Measurements from ENCODE around the gene GPR143. TPM values are rescaled to one million over a fixed set of nuclear protein-coding genes. Genes with fewer than 3 reads are reported as not detected.
A peak's percentile ranks its signal among the peaks of the same experiment; 100 is the strongest.

GPR143 gene
- total and polyA plus RNA-seq, 12 donors = 0.06 to 0.58 (median 0.30) TPM; not detected in 9

- H3K36me3 ChIP-seq = no peaks in the 10 kb centered on the region
- no peak for ATAC-seq
- H3K27ac ChIP-seq = no peak overlapping the region
- no peak for DNase-seq
- H3K4me1 ChIP-seq = no peaks in the 10 kb centered on the region
- WGBS, 2 donors = 96% methylated on average over 6 of the region's 6 CpGs
- H3K27me3 ChIP-seq = peaks cover 0 to 49% (median 0%) of the 10 kb centered on the region in 7 donors
- H3K9me3 ChIP-seq = peaks cover 0 to 10% (median 0%) of the 10 kb centered on the region in 11 donors
- no peak overlapping the region for H3K4me3 ChIP-seq
- intact Hi-C loops (cut with DNase I) = no loop called here
- no peak for TF ChIP-seq CTCF (IDR thresholded peaks at IDR 0.05)
Measured at GRCh38 chrX:9790866-9791265, 25.2 kb upstream of the GPR143 start.

- Histone ChIP-seq H3K4me3 (no peak overlapping the region), H3K36me3 (no peaks in the 10 kb centered on the region), H3K27ac (no peak overlapping the region), H3K27me3 (peaks cover 0 to 62% (median 0%) of the 10 kb centered on the region in 7 donors), H3K9me3 (no peaks in the 10 kb centered on the region), H3K4me1 (no peaks in the 10 kb centered on the region)
- no peak for DNase-seq
- WGBS, 2 donors = 71 to 85% methylated on average over 5 of the region's 5 CpGs
- intact Hi-C loops (cut with DNase I) = no loop called here
- ATAC-seq = no peak
- no peak for TF ChIP-seq CTCF (IDR thresholded peaks at IDR 0.05)
Measured at GRCh38 chrX:9789555-9789954, 23.9 kb upstream of the GPR143 start.

- no peak for ATAC-seq
Measured at GRCh38 chrX:9788911-9789310, 23.3 kb upstream of the GPR143 start.

GRCh38 chrX:9786798-9787635, 21.4 kb upstream of the GPR143 start:
- no peak overlapping the region for H3K27ac ChIP-seq

More at GRCh38 chrX:9788911-9789310, 23.3 kb upstream of the GPR143 start:
- no peak for TF ChIP-seq CTCF (IDR thresholded peaks at IDR 0.05)
- Histone ChIP-seq H3K27ac (no peak overlapping the region), H3K9me3 (no peaks in the 10 kb centered on the region), H3K36me3 (no peaks in the 10 kb centered on the region), H3K4me3 (no peak overlapping the region), H3K4me1 (no peaks in the 10 kb centered on the region), H3K27me3 (peaks cover 0 to 69% (median 0%) of the 10 kb centered on the region in 7 donors)
- 34 to 63% methylated on average over 2 of the region's 2 CpGs for WGBS, 2 donors
- intact Hi-C loops (cut with DNase I) = no loop called here
- DNase-seq = no peak

More at GRCh38 chrX:9786798-9787635, 21.4 kb upstream of the GPR143 start:
- Histone ChIP-seq H3K36me3 (no peaks in the 10 kb centered on the region), H3K27me3 (peaks cover 0 to 85% (median 0%) of the 10 kb centered on the region in 7 donors), H3K4me3 (peak overlapping the region in 9 of 10 donors; percentile 35 to 57 (median 49)), H3K4me1 (no peaks in the 10 kb centered on the region), H3K9me3 (no peaks in the 10 kb centered on the region)
- no peak for DNase-seq
- 8 to 10% methylated on average over 33 of the region's 45 CpGs for WGBS, 2 donors
- intact Hi-C loops (cut with DNase I) = no loop called here
- no peak for TF ChIP-seq CTCF (IDR thresholded peaks at IDR 0.05)
- peak in 1 of 8 donors; percentile 38 for ATAC-seq

All from heart right ventricle (tissue), 16 donors.